HEK293 (cell line): ENCODE data around the gene IL17F.
A peak's percentile ranks its signal among the peaks of the same experiment; 100 is the strongest.

Experiments
- CTCF ChIA-PET: fragments of 350-600 bp; formaldehyde crosslinking; extraction: SDS; loops from one replicate; lab custom pipeline; 2021; ENCODE audit warnings: antibody characterized with exemption; lab: Yijun Ruan, JAX
- POLR2A ChIA-PET: fragments of 300-600 bp; formaldehyde crosslinking; extraction: SDS; loops from one replicate; lab custom pipeline; 2020; ENCODE audit warnings: antibody characterized with exemption, inconsistent platforms; lab: Yijun Ruan, JAX
- H3K27ac ChIP-seq: fragments of 200-500 bp; sonication (Bioruptor generic); 2 replicates; pipeline ENCODE4 v1.5.1; 2014; ENCODE audit warnings: low read depth, low read length, control low read depth, inconsistent platforms; ENCODE audit errors: extremely low read depth
- H3K36me3 ChIP-seq, 2 experiments: fragments of 200-500 bp in 1 of 2; sonication (Bioruptor generic) in 1 of 2; 1 replicate in 1 of 2; 2 replicates in 1 of 2; pipeline ENCODE4 v1.5.1; 2014 to 2017; ENCODE audit warnings: inconsistent platforms in 2 of 2, low read length in 2 of 2; ENCODE audit not compliant: control insufficient read depth in 2 of 2, insufficient read depth in 1 of 2
- H3K4me1 ChIP-seq: fragments of 200-500 bp; sonication (Bioruptor generic); 2 replicates; pipeline ENCODE4 v1.5.1; 2014; ENCODE audit warnings: mild to moderate bottlenecking, low read length, inconsistent platforms; ENCODE audit not compliant: control insufficient read depth, insufficient read depth
- H3K4me3 ChIP-seq: 2 replicates; pipeline ENCODE4 v1.5.1; 2011; ENCODE audit warnings: low read depth, mild to moderate bottlenecking, control low read depth, low read length, moderate library complexity
- H3K9me3 ChIP-seq: fragments of 200-500 bp; sonication (Bioruptor generic); 2 replicates; pipeline ENCODE4 v1.5.1; 2014; ENCODE audit warnings: low read depth, low read length, inconsistent platforms; ENCODE audit not compliant: control insufficient read depth, insufficient read depth
- GLI4 ChIP-seq: fragments of 450-650 bp; formaldehyde crosslinking; IDR thresholded peaks from 2 replicates; pipeline ENCODE4 v1.5.1; 2016; ENCODE audit warnings: missing biosample characterization, missing genetic modification characterization
- GLIS1 ChIP-seq: fragments of 450-650 bp; formaldehyde crosslinking; IDR thresholded peaks from 2 replicates; pipeline ENCODE4 v1.5.1; 2016; ENCODE audit warnings: missing biosample characterization, missing genetic modification characterization
- HOXD13 ChIP-seq: sonication (generic); formaldehyde crosslinking; IDR thresholded peaks from 2 replicates; pipeline ENCODE4 v1.8.0; 2022; ENCODE audit warnings: missing genetic modification reagents, borderline replicate concordance
- KLF7 ChIP-seq: fragments of 450-650 bp; formaldehyde crosslinking; IDR thresholded peaks from 2 replicates; pipeline ENCODE4 v1.5.1; 2016; ENCODE audit warnings: missing biosample characterization, missing genetic modification characterization, borderline replicate concordance
- REST ChIP-seq: fragments of 450-650 bp; formaldehyde crosslinking; IDR thresholded peaks from 2 replicates; pipeline ENCODE4 v1.5.1; 2016; ENCODE audit warnings: missing biosample characterization, missing genetic modification characterization
- SP3 ChIP-seq: fragments of 450-650 bp; formaldehyde crosslinking; IDR thresholded peaks from 2 replicates; pipeline ENCODE4 v1.5.1; 2016; ENCODE audit warnings: missing biosample characterization, missing genetic modification characterization
- TCF7L2 ChIP-seq: IDR thresholded peaks from 2 replicates; pipeline ENCODE4 v1.6.1; 2011; ENCODE audit warnings: low read depth, mild to moderate bottlenecking, inconsistent platforms, low read length, moderate library complexity, borderline replicate concordance
- WT1 ChIP-seq: fragments of 450-650 bp; formaldehyde crosslinking; IDR thresholded peaks from 2 replicates; pipeline ENCODE4 v1.5.1; 2016; ENCODE audit warnings: missing biosample characterization, missing genetic modification characterization
- YY1 ChIP-seq: fragments of 450-650 bp; formaldehyde crosslinking; IDR thresholded peaks from 2 replicates; pipeline ENCODE4 v1.5.1; 2018; ENCODE audit warnings: missing biosample characterization, missing genetic modification characterization
- ZBTB8A ChIP-seq: fragments of 450-650 bp; formaldehyde crosslinking; IDR thresholded peaks from 2 replicates; pipeline ENCODE4 v1.5.1; 2016; ENCODE audit warnings: missing biosample characterization, missing genetic modification characterization
- ZEB2 ChIP-seq: fragments of 450-650 bp; formaldehyde crosslinking; IDR thresholded peaks from 2 replicates; pipeline ENCODE4 v1.5.1; 2016; ENCODE audit warnings: missing biosample characterization, missing genetic modification characterization
- ZNF112 ChIP-seq: fragments of 450-650 bp; formaldehyde crosslinking; IDR thresholded peaks from 2 replicates; pipeline ENCODE4 v1.5.0; 2017; ENCODE audit warnings: missing biosample characterization, missing genetic modification characterization
- ZNF121 ChIP-seq: fragments of 450-650 bp; formaldehyde crosslinking; IDR thresholded peaks from 2 replicates; pipeline ENCODE4 v1.5.1; 2016; ENCODE audit warnings: missing biosample characterization, missing genetic modification characterization
- ZNF132 ChIP-seq: fragments of 450-650 bp; formaldehyde crosslinking; IDR thresholded peaks from 2 replicates; pipeline ENCODE4 v1.5.1; 2017; ENCODE audit warnings: missing biosample characterization, missing genetic modification characterization, borderline replicate concordance
- ZNF138 ChIP-seq: fragments of 450-650 bp; formaldehyde crosslinking; IDR thresholded peaks from 2 replicates; pipeline ENCODE4 v1.5.1; 2016; ENCODE audit warnings: missing biosample characterization, missing genetic modification characterization, borderline replicate concordance
- ZNF214 ChIP-seq: fragments of 450-650 bp; formaldehyde crosslinking; IDR thresholded peaks from 2 replicates; pipeline ENCODE4 v1.5.1; 2017; ENCODE audit warnings: missing biosample characterization, mild to moderate bottlenecking, missing genetic modification characterization, borderline replicate concordance
- ZNF423 ChIP-seq: fragments of 450-650 bp; formaldehyde crosslinking; IDR thresholded peaks from 2 replicates; pipeline ENCODE4 v1.5.1; 2016; ENCODE audit warnings: missing biosample characterization, missing genetic modification characterization
- ZNF473 ChIP-seq: fragments of 450-650 bp; formaldehyde crosslinking; IDR thresholded peaks from 2 replicates; pipeline ENCODE4 v1.5.1; 2017; ENCODE audit warnings: missing biosample characterization, missing genetic modification characterization
- ZNF501 ChIP-seq: fragments of 450-650 bp; formaldehyde crosslinking; IDR thresholded peaks from 2 replicates; pipeline ENCODE4 v1.5.1; 2016; ENCODE audit warnings: missing biosample characterization, missing genetic modification characterization
- ZNF510 ChIP-seq: fragments of 450-650 bp; formaldehyde crosslinking; IDR thresholded peaks from 2 replicates; pipeline ENCODE4 v1.5.1; 2018; ENCODE audit warnings: mild to moderate bottlenecking, missing genetic modification characterization, missing biosample characterization; ENCODE audit not compliant: insufficient replicate concordance
- ZNF530 ChIP-seq: fragments of 450-650 bp; formaldehyde crosslinking; IDR thresholded peaks from 2 replicates; pipeline ENCODE4 v1.5.1; 2016; ENCODE audit warnings: low read depth, missing biosample characterization, missing genetic modification characterization
- ZNF544 ChIP-seq: fragments of 450-650 bp; formaldehyde crosslinking; IDR thresholded peaks from 2 replicates; pipeline ENCODE4 v1.5.0; 2017; ENCODE audit warnings: missing biosample characterization, missing genetic modification characterization
- ZNF548 ChIP-seq: fragments of 450-650 bp; formaldehyde crosslinking; IDR thresholded peaks from 2 replicates; pipeline ENCODE4 v1.5.1; 2016; ENCODE audit warnings: missing biosample characterization, missing genetic modification characterization
- ZNF549 ChIP-seq: fragments of 450-650 bp; IDR thresholded peaks from 2 replicates; pipeline ENCODE4 v1.5.1; 2018; ENCODE audit warnings: missing biosample characterization, missing genetic modification characterization, mild to moderate bottlenecking, inconsistent platforms, moderate library complexity
- ZNF558 ChIP-seq: fragments of 450-650 bp; formaldehyde crosslinking; IDR thresholded peaks from 2 replicates; pipeline ENCODE4 v1.5.1; 2016; ENCODE audit warnings: missing biosample characterization, missing genetic modification characterization
- ZNF677 ChIP-seq: fragments of 450-650 bp; IDR thresholded peaks from 2 replicates; pipeline ENCODE4 v1.5.0; 2018; ENCODE audit warnings: missing biosample characterization, mild to moderate bottlenecking, missing genetic modification characterization, moderate library complexity
- ZNF701 ChIP-seq: fragments of 450-650 bp; formaldehyde crosslinking; IDR thresholded peaks from 2 replicates; pipeline ENCODE4 v1.5.1; 2016; ENCODE audit warnings: missing biosample characterization, missing genetic modification characterization
- ZNF704 ChIP-seq: fragments of 450-650 bp; formaldehyde crosslinking; IDR thresholded peaks from 2 replicates; pipeline ENCODE4 v1.5.1; 2016; ENCODE audit warnings: missing biosample characterization, missing genetic modification characterization
- ZNF747 ChIP-seq: fragments of 450-650 bp; formaldehyde crosslinking; IDR thresholded peaks from 2 replicates; pipeline ENCODE4 v1.5.1; 2016; ENCODE audit warnings: missing biosample characterization, missing genetic modification characterization
- TF ChIP-seq, protein P1 (sequence below): fragments of 450-650 bp; formaldehyde crosslinking; IDR thresholded peaks from 2 replicates; pipeline ENCODE4 v1.5.1; 2016; ENCODE audit warnings: missing biosample characterization, missing genetic modification characterization
- TF ChIP-seq, protein P2 (sequence below): fragments of 450-650 bp; formaldehyde crosslinking; IDR thresholded peaks from 2 replicates; pipeline ENCODE4 v1.5.1; 2017; ENCODE audit warnings: missing biosample characterization, missing genetic modification characterization

Gene IL17F

GRCh38 chr6:52285177-52286068 lies 41.1 kb upstream of the IL17F start:
- no peaks in the 10 kb centered on the region for H3K9me3 ChIP-seq
- CTCF ChIA-PET, result interaction anchor here (0.6 to 8.2 kb wide), 50 partner anchors 9 to 1690 kb away, joined by 3 to 202 read pairs (median 4); partner anchors contain the start of genes PAQR8 and PKHD1
- peaks cover 23 to 32% of the 10 kb centered on the region in 2 experiments for H3K36me3 ChIP-seq
- H3K4me3 ChIP-seq, result peak overlapping the region; percentile 37
- peaks cover 6% of the 10 kb centered on the region; the same call in 1 of the 2 replicates for H3K4me1 ChIP-seq
- peak overlapping the region; percentile 6; the same call in 1 of the 2 replicates for H3K27ac ChIP-seq
- POLR2A ChIA-PET, result interaction anchor here (0.7 to 2.8 kb wide), 25 partner anchors 9 to 780 kb away, joined by 3 to 28 read pairs (median 4); partner anchors contain the start of genes EFHC1, FBXO9 and PAQR8
- TF ChIP-seq ZNF549 (no peak), ZNF112 (no peak), ZNF138 (tag by site-specific recombination) (no peak), ZNF677 (tag by site-specific recombination) (no peak), HOXD13 (CRISPR knock-in tag) (no peak), REST (tag by site-specific recombination) (no peak), ZNF132 (tag by site-specific recombination) (no peak), ZNF121 (no peak), ZNF544 (tag by site-specific recombination) (no peak), GLIS1 (tag by site-specific recombination) (peak; percentile 81), ZNF423 (no peak), ZNF747 (no peak), ZNF501 (no peak), GLI4 (tag by site-specific recombination) (no peak), ZNF558 (tag by site-specific recombination) (no peak), ZBTB8A (tag by site-specific recombination) (no peak), ZNF548 (no peak), KLF7 (tag by site-specific recombination) (no peak), ZNF704 (tag by site-specific recombination) (no peak), ZNF473 (tag by site-specific recombination) (no peak), YY1 (no peak), TCF7L2 (no peak), ZNF701 (no peak), ZNF214 (no peak), SP3 (tag by site-specific recombination) (no peak), WT1 (tag by site-specific recombination) (no peak), ZEB2 (tag by site-specific recombination) (no peak), ZNF510 (tag by site-specific recombination) (peak; percentile 7), ZNF530 (tag by site-specific recombination) (no peak)
- TF ChIP-seq, protein P1, sequence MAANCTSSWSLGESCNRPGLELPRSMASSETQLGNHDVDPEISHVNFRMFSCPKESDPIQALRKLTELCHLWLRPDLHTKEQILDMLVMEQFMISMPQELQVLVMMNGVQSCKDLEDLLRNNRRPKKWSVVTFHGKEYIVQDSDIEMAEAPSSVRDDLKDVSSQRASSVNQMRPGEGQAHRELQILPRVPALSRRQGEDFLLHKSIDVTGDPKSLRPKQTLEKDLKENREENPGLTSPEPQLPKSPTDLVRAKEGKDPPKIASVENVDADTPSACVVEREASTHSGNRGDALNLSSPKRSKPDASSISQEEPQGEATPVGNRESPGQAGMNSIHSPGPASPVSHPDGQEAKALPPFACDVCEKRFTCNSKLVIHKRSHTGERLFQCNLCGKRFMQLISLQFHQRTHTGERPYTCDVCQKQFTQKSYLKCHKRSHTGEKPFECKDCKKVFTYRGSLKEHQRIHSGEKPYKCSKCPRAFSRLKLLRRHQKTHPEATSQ (tag by site-specific recombination), result no peak
- TF ChIP-seq, protein P2, sequence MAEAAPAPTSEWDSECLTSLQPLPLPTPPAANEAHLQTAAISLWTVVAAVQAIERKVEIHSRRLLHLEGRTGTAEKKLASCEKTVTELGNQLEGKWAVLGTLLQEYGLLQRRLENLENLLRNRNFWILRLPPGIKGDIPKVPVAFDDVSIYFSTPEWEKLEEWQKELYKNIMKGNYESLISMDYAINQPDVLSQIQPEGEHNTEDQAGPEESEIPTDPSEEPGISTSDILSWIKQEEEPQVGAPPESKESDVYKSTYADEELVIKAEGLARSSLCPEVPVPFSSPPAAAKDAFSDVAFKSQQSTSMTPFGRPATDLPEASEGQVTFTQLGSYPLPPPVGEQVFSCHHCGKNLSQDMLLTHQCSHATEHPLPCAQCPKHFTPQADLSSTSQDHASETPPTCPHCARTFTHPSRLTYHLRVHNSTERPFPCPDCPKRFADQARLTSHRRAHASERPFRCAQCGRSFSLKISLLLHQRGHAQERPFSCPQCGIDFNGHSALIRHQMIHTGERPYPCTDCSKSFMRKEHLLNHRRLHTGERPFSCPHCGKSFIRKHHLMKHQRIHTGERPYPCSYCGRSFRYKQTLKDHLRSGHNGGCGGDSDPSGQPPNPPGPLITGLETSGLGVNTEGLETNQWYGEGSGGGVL, result no peak
